ENCODE results near the gene CTRB1.

GRCh38 chr16:75224306-75225082, 5.7 kb downstream of the CTRB1 start:
- TF ChIP-seq YY1 (IDR thresholded peaks at IDR 0.05; ENCODE audit: insufficient read depth, insufficient read length) (no peak), ZNF274 (IDR thresholded peaks at IDR 0.05; ENCODE audit: low read depth, low read length) (no peak), SUZ12 (IDR thresholded peaks at IDR 0.05; ENCODE audit: extremely low read depth, insufficient read depth, insufficient read length) (no peak)

Measured in NT2/D1 (cell line).